Gastroesophageal sphincter (tissue), 3 donors: ENCODE results near the gene TMEM150A.

ENCODE experiments used
- CTCF ChIP-seq, 4 experiments: fragments of 200-600 bp in 2 of 4; fragments of 450-650 bp in 2 of 4; sonication (generic) in 1 of 4; IDR thresholded peaks; one replicate each; pipeline ENCODE4 v1.5.1; 2017 to 2019; ENCODE audit warnings: antibody characterized with exemption in 4 of 4, mild to moderate bottlenecking in 2 of 4, moderate library complexity in 2 of 4
- EP300 ChIP-seq: sonication (generic); formaldehyde crosslinking; IDR thresholded peaks from one replicate; pipeline ENCODE4 v1.6.1; 2017; ENCODE audit warnings: antibody characterized with exemption, mild to moderate bottlenecking
- POLR2A ChIP-seq, 2 donors: fragments of 450-650 bp; IDR thresholded peaks; one replicate each; pipeline ENCODE4 v1.6.1; 2017; ENCODE audit warnings: antibody characterized with exemption in 2 of 2, mild to moderate bottlenecking in 2 of 2, moderate library complexity in 1 of 2
- POLR2AphosphoS5 ChIP-seq: sonication (generic); formaldehyde crosslinking; IDR thresholded peaks from one replicate; pipeline ENCODE4 v1.6.1; 2017; ENCODE audit warnings: antibody characterized with exemption

- TF ChIP-seq POLR2AphosphoS5 (no peak), CTCF (IDR thresholded peaks at IDR 0.05) (no peak), POLR2A (IDR thresholded peaks at IDR 0.05) (no peak), EP300 (no peak)
Measured at GRCh38 chr2:85635011-85635410, 32.5 kb upstream of the TMEM150A start.
